IPS-15b (cell line): ENCODE measurements around the gene NRG3.

Source experiments
- H3K27me3 ChIP-seq: one replicate; pipeline ENCODE4 v1.6.1; 2013; ENCODE audit warnings: low read length; ENCODE audit not compliant: control insufficient read depth, insufficient read depth
- H3K36me3 ChIP-seq: one replicate; pipeline ENCODE4 v1.6.1; 2013; ENCODE audit warnings: low read length; ENCODE audit not compliant: control insufficient read depth, insufficient read depth
- H3K4me1 ChIP-seq: one replicate; pipeline ENCODE4 v1.6.1; 2013; ENCODE audit warnings: mild to moderate bottlenecking, low read length; ENCODE audit not compliant: control insufficient read depth, insufficient read depth
- H3K4me3 ChIP-seq: one replicate; pipeline ENCODE4 v1.5.1; 2013; ENCODE audit warnings: low read depth, low read length
- H3K9ac ChIP-seq: one replicate; pipeline ENCODE4 v1.6.1; 2013; ENCODE audit warnings: low read depth, mild to moderate bottlenecking, low read length
- H3K9me3 ChIP-seq: one replicate; pipeline ENCODE4 v1.6.1; 2013; ENCODE audit warnings: mild to moderate bottlenecking, low read length; ENCODE audit not compliant: control insufficient read depth, insufficient read depth

NRG3 gene

DNA sequence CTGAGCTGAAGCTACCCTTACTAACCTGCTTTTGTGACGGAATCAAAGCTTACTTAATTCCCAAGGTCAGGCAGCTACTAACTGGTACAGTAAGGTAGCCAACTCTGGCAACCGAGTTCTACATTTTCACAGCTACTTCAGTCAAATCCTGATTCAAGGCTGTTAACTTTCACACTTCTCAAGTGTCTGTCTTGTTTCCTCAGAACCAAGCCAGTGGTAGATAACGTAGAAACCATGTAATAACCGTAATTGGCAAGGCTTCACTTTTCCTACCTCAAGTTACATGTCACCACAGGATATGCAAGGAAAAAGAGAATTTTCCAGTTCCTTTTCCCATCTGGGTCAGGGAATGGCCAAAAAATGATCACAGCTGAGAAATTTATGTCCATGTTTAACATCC, 746.7 kb downstream of the NRG3 start:
- Histone ChIP-seq H3K4me1 (no peaks in the 10 kb centered on the region), H3K4me3 (no peak overlapping the region), H3K27me3 (no peaks in the 10 kb centered on the region), H3K9ac (no peak overlapping the region), H3K9me3 (no peaks in the 10 kb centered on the region), H3K36me3 (no peaks in the 10 kb centered on the region)

DNA sequence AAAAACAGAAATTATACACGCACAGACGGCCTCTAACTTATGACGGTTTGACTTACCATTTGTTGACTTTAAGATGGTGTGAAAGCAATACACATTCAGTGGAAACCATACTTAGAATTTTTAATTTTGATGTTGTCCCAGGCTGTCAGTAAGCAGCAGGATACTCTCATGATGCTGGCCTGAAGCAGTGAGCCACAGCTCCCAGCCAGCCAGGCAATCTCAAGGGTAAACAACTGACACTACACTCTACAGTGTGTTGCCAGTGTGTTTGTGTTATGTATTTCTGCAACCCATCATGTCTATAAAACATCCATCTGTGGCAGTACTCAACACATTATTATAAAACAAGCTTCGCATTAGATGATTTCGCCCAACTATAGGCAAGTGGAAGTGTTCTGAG, 747.5 kb downstream of the NRG3 start:
- Histone ChIP-seq H3K4me3 (no peak overlapping the region), H3K4me1 (no peaks in the 10 kb centered on the region), H3K36me3 (no peaks in the 10 kb centered on the region), H3K9ac (no peak overlapping the region), H3K27me3 (no peaks in the 10 kb centered on the region), H3K9me3 (no peaks in the 10 kb centered on the region)

DNA sequence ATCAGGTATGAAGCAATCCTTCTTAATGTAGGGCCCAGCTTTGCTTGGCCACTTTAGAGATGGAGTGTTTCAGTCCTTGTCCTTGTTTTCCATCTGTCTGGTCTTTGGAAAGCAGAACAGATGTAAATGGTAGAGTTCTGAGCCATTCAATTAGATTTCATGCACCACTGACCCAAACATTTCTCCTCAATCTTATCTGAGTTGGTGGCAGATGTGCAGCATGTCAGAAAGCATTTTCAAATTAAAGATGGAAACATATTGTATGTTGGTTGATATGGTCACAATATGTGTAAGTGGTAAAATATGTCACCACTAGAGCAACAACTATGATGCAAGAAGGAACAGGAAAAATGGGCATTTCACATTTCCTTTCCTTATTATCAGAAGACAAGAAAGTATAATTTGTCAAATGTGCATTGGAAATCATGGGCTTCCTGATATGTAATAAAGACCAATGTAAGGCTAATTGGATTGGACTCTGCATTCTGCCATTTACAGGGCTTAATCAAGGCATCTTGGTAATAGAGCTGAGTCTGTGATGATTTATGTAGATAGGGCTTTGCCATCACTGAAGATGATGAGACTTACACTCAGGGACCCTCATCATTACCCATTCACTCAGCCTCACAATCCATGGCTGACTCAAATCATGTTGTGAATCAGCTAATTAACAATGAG, 750.7 kb downstream of the NRG3 start:
- no peak overlapping the region for H3K4me3 ChIP-seq
- H3K27me3 ChIP-seq = no peaks in the 10 kb centered on the region
- H3K4me1 ChIP-seq = no peaks in the 10 kb centered on the region
- no peak overlapping the region for H3K9ac ChIP-seq
- H3K9me3 ChIP-seq = no peaks in the 10 kb centered on the region
- H3K36me3 ChIP-seq = no peaks in the 10 kb centered on the region

DNA sequence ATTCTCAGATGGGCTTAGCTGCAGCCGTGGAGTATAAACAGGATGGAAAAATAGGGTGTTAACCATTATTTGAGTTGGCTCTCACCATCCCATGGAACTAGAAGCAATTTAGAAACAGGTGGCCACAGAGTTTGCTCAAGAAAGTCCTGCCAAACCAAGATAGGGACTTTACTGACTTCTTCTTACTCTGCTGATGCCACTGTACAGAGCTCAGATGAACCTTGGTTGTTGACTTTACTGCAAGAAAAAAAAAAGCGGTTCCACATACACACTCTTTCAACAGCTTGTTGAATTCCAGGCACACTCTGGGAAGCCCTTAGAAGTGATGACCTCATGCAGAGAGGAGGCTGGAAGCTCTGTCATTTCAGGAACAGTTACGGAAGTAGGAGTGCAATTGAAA, 753.4 kb downstream of the NRG3 start:
- no peak overlapping the region for H3K9ac ChIP-seq
- no peak overlapping the region for H3K4me3 ChIP-seq
- no peaks in the 10 kb centered on the region for H3K36me3 ChIP-seq
- no peaks in the 10 kb centered on the region for H3K9me3 ChIP-seq
- H3K27me3 ChIP-seq = no peaks in the 10 kb centered on the region
- no peaks in the 10 kb centered on the region for H3K4me1 ChIP-seq

DNA sequence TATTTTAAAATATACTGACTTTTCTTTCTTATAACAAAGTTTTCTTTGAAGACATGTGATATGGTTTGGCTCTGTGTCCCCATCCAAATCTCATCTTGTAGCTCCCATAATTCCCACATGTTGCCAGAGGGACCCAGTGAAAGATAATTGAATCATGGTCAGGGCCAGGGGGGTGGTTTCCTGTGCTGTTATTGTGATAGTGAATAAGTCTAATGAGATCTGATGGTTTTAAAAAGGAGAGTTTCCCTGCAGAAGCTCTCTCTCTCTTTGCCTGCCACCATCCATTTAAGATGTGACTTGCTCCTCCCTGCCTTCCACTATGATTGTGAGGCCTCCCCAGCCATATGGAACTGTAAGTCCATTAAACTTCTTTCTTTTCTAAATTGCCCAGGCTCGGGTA, 768.1 kb downstream of the NRG3 start:
- Histone ChIP-seq H3K36me3 (no peaks in the 10 kb centered on the region), H3K4me3 (no peak overlapping the region), H3K27me3 (no peaks in the 10 kb centered on the region), H3K9me3 (no peaks in the 10 kb centered on the region), H3K9ac (no peak overlapping the region), H3K4me1 (no peaks in the 10 kb centered on the region)

DNA sequence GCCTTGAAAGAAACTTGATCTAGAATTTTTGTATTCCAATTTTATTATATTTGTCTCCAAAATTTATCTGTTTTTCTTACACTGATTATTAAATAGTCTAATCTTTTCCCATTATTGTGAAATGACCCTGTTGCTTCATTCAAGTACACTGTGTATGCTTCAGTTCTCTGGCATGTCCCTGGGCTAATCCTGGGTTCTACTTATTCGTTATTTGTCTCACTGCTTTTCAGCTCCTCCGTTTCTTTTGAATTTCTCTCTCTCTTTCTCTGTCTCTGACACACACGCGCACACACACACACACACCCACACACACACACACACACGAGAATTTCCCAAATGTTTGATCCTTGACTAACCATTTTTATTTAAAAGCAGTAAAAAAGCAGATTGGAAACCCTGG, 768.6 kb downstream of the NRG3 start:
- Histone ChIP-seq H3K27me3 (no peaks in the 10 kb centered on the region), H3K36me3 (no peaks in the 10 kb centered on the region), H3K4me3 (no peak overlapping the region), H3K4me1 (no peaks in the 10 kb centered on the region), H3K9ac (no peak overlapping the region), H3K9me3 (no peaks in the 10 kb centered on the region)

DNA sequence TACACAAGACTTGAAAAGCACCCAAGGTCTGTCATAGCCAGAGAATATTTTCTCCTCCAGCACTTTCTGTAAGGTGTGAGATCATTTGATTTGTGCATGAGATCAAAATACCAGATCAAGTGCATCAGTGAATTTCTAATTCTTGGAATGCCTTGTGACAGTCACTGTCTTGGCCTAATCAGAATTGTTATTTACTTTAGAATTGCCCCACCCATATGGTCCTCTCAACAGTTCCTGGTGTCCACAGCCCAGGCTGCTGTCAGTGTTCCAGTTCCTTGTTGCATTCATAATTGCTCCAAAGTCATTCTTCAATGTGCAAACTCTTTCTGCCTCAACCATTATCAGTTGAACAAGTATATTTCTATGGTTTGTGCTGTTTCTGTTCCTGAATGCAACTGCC, 770.2 kb downstream of the NRG3 start:
- Histone ChIP-seq H3K27me3 (no peaks in the 10 kb centered on the region), H3K36me3 (no peaks in the 10 kb centered on the region), H3K9ac (no peak overlapping the region), H3K4me3 (no peak overlapping the region), H3K9me3 (no peaks in the 10 kb centered on the region), H3K4me1 (peaks cover 2% of the 10 kb centered on the region)

DNA sequence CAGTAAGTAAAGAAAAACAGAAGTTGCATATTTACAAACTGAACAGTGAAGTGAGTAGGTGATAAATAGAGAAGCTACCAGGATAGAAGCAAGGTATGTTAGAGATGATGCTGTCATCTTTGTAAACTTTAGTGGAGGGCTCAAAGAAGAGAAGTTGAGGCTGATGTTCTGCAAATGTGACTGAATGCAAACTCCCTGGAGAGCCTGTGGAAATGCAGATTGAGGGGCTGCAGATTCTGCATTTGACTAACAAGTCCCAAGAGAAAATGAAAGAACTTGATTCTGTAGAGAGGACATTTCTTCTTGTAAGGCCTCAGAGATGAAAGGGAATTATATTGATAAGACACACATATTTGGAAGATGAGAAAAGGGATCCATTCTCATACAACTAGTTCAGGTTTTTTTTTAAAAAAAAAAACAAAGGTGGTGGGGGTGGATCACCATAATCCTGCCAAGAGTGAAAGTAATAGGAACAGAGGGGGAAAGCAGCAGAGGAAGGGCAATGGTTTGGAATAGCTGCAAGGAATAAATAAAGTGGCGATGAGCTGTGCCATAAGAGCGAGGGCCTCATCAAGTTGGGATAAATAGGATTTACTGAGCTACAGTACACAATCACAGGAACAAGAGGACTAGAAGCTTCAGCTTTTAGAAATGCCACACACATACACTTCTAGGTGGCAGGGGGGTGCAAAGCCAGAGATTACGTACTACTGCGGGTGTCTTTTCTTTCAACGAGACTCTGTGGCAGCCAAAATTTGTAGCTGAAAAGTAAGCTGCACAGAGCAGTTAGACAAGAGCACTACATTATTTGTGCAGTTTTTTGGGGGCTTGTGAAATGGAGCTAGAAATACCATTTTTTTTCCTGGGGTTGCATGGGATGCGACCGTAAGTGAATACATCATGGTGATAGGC, 778.5 kb downstream of the NRG3 start:
- H3K9ac ChIP-seq = no peak overlapping the region

DNA sequence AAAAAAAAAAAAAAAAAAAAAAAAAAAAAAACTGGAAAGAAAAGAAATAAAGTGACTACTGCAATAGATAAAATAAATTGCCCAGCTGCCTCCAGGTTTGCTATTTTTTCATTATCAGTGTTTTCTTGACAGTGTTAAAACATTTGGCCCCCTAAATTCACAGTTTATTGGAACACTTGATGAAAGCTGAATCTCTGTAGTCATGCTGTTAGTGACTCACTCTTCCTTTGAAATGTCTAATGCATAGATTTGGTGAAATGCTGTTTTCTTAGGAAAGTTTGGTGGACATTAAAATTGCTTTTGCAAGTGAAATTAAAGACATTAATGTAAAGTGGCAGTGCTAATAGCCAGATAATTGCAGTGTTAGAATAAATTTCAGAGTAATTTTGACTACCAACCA, 785.2 kb downstream of the NRG3 start:
- no peaks in the 10 kb centered on the region for H3K4me1 ChIP-seq
- H3K27me3 ChIP-seq = no peaks in the 10 kb centered on the region
- no peak overlapping the region for H3K9ac ChIP-seq
- no peak overlapping the region for H3K4me3 ChIP-seq
- no peaks in the 10 kb centered on the region for H3K9me3 ChIP-seq
- no peaks in the 10 kb centered on the region for H3K36me3 ChIP-seq

More for the DNA sequence above, 778.5 kb downstream of the NRG3 start:
- Histone ChIP-seq H3K27me3 (no peaks in the 10 kb centered on the region), H3K36me3 (no peaks in the 10 kb centered on the region), H3K4me1 (peaks cover 15% of the 10 kb centered on the region), H3K4me3 (no peak overlapping the region), H3K9me3 (no peaks in the 10 kb centered on the region)

DNA sequence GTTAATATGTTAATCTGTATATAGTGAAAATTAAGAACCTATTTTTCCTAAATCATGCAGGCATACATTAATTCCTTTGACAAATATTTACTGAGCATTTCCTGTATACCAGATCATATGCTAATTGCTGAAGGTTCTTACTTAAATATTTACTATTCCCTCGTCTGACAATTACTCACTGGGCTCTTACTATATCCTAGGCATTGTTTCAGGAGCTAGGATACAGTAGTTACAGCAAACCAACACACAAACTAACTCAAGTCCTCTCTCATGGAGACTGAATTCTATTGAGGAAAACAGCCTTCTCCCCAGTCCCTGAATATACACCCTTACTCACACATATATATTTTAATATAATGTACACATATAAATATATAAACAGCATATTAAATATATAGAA, 786.0 kb downstream of the NRG3 start:
- Histone ChIP-seq H3K9ac (no peak overlapping the region), H3K4me1 (no peaks in the 10 kb centered on the region), H3K36me3 (no peaks in the 10 kb centered on the region), H3K9me3 (no peaks in the 10 kb centered on the region), H3K27me3 (no peaks in the 10 kb centered on the region), H3K4me3 (no peak overlapping the region)

DNA sequence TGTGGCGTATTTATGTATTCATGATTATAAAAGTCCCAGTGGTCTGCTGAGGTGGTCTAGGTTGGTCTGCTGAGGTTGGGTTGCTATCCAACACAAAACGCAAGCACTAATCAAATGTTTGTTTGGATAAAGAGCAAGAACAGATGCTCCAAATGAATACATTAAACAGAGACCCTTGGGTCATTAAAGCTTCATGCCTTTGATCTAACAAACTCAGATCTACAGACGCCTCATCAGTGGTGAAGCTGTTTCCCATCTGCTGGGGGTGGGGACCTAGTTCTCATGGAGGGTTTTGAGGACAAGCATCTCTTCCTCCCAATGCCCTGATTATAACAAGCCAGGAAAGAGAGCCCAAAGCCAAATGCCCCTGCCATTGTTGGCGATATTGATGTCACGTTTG, 786.7 kb downstream of the NRG3 start:
- H3K9ac ChIP-seq = no peak overlapping the region
- H3K27me3 ChIP-seq = no peaks in the 10 kb centered on the region
- H3K9me3 ChIP-seq = no peaks in the 10 kb centered on the region
- no peaks in the 10 kb centered on the region for H3K4me1 ChIP-seq
- no peak overlapping the region for H3K4me3 ChIP-seq
- no peaks in the 10 kb centered on the region for H3K36me3 ChIP-seq
